ENCODE measurements around the gene NOTCH2NLA.
"Not testable (repeated sequence)": the region's sequence is repeated elsewhere in the genome, so short reads cannot be mapped to it uniquely, and the experiment has no call there.

NOTCH2NLA gene

DNA sequence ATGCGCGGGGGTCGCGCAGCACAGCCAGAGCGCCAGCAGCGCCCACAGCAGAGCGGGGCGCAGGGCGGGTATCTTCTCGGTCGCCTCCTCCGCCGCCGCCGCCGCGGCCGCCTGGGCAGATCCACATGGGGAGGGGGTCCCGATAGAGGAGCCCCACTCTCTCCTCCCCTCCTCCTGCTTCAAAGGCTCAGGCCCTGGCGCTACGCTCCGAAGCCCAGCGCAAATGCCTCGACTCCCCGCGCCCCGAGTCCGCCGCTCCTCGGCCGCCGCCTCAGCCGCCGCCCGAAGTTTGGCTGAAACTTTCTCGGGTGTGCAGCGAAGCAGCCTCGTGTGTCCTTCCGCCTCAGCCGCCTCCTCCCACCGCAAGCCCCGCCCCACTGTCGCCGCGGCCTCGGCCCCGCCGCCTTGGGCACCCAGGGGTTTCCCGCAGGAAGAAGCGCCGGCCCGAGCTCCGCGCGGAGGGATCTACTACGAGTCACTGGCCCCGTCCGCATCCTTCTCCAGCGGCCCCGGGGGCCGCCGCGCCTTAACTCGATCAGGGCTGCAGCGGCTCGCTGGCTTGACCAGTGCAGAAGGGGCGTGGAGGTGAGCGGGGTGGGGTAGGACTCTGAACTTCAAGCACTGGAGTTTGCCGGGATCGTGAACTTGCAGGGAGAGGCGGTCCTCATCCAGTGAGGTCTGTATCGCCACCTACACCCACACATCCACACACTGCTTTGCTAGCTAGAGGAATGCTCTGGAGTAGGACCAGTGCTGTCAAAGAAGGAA is at the start of gene NOTCH2NLA:
TSS of gene NOTCH2NLA (minus strand) at position 312 of the 768 bp plus-strand sequence. CDS start 39,684 bp downstream, outside the sequence.
- DNase-seq, result not testable (repeated sequence)

DNA sequence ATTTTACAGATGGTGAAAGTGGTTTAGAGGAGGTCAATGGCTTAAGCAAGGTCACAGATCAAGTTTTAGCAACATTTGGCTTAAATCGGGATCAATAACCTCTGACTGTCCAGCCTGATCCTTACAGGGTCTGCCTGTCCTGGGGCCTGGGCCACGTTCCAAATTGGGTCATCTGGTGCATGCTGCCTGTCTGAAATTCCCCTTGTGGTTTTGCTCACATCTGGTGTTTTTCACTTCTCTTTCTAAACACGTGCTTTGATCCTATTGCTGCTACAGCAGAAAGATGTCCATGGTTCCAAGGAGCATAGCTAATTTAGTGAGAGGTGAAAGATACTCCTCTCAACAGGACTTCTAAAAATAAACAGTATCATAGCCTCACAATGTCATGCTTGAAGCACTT is 49.5 kb upstream of the NOTCH2NLA start:
- not testable (repeated sequence) for DNase-seq

DNA sequence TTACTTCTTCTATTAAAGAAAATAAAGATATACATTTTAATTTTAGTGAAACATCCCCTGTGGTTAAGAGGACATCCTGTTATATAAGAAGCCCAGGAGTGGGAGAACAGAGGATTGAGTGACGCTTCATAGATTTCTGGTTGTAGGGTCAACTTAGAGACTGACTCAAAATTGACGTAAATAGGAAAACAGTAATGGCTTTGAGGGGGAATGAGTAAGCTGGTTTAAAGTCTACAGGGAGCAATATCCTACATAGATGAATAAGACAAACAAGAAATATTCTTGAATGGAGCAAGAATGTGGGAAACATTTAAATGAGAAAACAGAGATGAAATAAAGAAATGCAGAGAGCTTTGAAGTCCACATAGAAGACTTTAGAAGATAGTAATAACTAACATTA is 48.3 kb upstream of the NOTCH2NLA start:
- not testable (repeated sequence) for DNase-seq

DNA sequence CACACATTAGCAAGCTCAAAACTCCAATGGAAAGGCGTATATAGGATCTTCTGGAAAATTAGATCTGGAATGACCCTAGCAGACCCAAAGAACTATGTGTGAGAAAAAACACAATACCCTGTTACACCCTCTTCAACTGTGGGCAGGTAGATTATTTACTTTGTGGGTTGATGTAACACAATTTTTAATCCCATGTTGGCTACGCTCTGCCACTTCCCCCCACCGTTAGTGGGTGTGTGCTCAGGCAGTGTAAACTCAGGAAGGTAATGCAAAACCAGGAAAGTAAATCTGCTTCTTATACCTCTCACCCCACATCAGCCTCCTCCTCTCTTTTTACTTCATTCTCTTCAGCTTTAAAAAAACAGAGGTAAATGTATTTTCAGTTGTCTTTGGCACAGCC is 45.3 kb upstream of the NOTCH2NLA start:
- DNase-seq, result not testable (repeated sequence)

DNA sequence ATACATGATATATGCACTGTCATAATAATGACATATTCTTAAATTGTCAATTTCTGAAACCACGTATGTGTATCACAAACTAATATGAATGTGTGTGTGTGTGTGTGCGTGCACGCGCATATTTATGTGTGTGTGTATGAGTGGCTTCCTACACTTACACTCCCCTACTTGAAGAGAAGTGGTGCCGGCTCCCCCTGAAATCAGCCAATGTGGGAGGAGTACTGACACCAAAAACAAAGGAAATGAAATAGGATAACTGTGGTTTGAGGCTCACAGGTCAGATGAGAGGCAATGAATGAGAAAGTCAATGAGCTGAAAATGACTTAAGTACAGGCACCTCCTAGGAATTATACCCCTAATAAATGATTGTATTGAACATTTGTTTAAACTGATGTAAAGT is 44.4 kb upstream of the NOTCH2NLA start:
- not testable (repeated sequence) for DNase-seq

DNA sequence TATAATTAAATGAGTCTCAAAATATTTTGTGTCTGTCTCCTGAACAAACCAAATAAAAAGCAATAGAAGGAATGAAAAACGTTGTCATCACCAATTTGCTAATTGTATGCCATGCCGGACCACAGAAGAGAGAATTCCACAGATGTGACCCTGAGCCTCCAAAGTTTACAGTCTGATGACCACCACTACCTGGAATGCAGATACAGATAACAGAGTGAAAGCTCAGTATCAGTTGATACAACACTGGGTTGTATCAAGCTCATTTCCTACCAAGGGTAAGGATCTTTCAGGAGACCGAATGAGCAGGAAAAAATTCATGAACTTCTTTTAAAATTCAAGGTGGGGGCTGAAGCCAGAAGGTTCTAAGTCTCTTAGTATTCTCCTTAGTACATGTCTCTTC is 43.9 kb upstream of the NOTCH2NLA start:
- DNase-seq, result not testable (repeated sequence)

DNA sequence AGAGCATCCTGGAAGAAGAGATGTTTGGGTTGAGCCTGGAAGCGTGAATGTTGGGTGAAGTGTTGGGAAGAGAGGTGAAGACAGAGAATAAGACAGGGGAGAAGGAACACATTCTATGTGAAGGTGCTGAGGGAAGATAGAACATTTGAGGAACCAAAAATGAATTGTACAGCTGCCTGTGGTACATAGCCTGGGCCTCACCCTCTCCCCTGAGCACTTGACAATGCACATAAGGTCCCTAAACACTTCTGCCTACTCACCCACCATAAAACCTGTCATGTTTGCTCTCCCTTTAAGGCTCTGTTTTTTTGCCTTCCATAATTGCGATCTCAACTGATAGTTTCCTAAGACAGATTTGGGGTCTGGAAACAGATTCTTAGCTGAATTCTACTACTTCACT is 43.2 kb upstream of the NOTCH2NLA start:
- DNase-seq, result not testable (repeated sequence)

DNA sequence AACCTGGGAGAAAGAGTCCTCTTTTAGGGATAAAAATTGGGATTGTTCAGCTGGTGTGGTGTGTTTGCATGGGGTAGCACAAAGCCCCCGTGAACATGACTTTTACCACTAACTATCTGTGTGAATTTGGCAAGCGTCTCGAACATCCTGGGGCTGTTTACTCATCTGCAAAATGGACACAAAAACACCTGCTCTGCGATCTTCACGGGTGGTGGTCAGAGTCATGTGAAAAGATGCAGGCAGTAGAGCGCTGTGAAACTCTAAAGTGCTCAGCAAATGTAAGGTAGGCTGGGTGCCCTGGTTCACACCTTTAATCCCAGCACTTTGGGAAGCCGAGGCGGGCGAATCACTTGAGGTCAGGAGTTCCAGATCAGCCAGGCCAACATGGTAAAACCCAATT is 41.3 kb upstream of the NOTCH2NLA start:
- not testable (repeated sequence) for DNase-seq

DNA sequence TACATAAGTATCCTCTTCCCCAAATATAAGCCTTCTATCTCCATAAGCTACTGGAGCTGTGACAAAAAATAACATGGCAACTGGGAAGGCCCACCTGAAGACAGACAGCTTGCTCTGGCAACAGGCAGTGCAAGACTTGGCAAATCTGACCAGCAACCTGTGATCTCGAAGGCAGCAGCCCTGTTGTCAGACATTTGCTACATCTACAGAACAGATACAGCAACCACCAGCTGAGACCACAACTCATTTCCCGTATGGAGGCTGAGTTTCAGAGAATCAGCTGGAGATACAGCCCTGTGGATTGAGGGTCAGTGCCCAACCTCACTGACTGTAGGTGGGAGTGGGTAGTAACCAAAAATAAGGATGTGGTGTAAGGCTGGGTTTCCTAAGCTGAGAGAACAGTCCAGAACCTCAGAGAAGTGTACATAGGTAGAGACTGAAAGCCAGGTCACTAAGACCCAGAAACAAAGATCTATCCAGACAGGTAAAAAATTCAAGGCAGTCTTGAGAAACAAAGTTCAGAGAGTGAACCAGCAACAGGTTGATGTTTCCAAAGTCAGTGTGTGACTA is 37.4 kb upstream of the NOTCH2NLA start:
- DNase-seq, result not testable (repeated sequence)

DNA sequence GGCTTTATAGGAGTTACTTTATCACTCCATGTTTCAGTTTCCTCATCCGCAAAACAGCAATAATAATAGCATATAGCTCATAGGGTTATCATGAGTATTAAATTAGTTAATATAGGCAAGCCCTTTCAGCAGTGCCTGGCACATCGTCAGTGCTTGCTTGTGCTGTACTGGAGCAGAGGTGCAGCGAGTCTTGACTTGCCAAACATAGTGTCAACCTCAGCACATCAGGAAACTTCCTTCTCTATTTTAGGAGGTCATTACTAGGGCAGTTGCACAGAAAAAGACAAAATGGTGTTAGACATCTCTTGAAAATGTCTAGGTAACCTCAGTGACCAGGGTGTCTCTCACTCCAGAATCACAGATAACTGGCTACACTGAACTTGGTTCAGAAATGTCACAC is 35.9 kb upstream of the NOTCH2NLA start:
- not testable (repeated sequence) for DNase-seq

DNA sequence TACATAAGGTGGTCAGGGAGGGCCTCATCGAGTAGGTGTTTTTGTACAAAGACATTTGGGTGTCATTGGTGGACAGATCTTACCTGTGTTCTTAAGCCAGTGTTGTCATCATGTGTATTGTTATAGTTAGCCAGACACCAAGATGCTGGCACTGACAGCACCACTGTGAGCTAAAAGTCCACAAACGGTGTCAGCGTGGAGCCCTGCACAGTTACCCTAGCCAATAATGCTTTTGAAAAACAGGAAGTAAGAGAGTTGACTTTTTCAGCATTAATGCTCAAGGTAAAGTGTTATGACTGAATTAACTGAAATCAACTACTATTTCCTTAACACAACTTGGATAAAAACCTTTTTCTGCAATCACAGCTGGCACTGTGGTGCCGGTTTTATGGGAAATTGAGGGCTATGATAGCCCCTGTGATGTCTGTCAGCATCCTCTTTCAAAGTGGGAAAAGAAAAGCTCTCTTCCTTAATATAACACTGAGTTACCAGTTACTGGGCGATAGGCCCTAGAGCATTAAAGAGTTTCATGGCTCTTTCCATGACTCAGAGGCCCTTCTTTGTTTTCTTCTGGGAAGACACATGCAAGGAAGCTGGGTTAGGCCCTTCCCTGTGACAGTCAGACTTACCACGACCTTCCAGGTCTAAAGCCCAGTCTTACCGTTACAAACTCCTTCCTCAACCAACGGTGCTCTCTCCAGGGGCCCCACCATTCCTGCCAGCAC is 31.3 kb upstream of the NOTCH2NLA start:
- DNase-seq, result not testable (repeated sequence)

DNA sequence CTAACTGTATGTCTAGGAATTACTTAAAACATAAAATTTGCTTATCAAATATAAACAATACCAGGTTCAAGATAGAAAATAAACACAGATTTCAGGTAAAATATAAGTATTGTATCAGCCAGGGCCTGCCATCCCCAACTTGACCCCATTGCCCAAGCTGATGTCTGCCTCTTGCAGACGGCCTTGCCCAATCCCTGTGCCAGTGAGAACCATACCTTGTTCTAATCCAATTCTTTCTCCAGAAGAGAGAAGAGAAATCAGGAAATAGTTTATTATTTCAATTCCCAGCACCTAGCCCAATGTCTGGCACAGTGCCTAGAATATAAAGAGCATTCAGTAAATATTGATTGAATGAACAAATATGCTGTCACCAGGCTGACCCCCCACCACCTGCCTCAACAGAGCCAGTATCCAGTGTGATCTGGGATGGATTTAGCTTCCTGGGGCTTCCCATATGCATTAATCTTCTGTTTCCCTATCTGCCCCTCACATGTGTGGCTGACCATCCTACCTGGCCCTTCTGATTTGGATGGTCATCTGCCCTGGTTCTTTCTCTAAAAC is 29.3 kb upstream of the NOTCH2NLA start:
- not testable (repeated sequence) for DNase-seq

DNA sequence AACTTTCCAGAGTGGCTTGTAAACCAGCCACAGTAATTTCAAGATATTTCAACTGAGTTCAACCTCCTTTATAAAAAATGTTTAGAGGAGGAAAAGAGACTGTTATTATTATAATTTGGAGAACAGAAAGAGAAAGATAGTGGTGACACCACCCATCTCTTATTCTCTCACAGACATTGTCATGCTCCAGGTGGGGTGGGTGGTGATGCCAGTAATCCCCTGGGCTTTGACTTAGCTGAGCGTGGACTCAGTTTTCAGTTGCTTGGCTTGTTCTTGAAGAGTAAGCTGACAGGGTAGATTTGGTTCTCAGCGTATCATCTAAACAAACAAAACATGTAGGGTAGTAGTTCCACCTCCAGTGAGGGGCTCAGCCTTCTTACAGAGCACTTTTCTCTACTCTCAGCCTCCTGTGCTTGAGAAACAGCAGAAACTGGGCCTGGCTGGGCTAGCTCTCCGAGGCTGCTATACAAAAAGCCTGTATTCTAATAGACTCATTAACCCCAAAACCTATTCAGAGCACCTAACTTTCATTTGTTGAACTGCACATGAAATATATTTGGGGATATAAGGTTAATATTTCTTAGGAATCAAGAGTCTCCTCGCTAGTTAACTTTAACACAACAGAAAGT is 25.9 kb upstream of the NOTCH2NLA start:
- not testable (repeated sequence) for DNase-seq

DNA sequence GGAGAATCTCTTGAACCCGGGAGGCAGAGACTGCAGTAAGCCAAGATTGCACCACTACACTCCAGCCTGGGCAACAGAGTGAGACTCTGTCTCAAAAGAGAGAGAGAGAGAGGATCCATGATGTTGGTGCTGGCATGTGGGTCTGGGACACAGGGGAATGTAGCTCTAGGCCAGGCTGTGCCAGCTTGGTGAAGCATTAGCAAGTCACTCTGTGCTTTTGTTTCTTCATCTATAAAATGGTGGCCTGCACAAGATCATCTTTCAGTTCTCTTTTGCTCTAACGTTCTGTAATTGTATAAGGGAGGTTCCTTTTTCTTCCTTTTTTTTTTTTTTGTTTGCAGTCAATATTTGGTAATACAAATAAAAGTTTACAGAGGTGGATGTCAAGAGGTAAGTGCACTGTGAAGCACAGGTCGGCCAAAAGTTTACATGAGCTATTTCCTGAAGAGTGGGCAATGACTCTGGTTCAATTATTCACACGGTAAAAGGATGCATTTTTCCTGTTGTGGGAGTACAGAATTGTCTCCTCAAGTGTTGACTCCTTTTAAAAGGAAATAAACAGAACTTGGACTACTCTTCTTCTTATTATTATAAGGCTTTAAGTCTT is 24.5 kb upstream of the NOTCH2NLA start:
- DNase-seq, result not testable (repeated sequence)

DNA sequence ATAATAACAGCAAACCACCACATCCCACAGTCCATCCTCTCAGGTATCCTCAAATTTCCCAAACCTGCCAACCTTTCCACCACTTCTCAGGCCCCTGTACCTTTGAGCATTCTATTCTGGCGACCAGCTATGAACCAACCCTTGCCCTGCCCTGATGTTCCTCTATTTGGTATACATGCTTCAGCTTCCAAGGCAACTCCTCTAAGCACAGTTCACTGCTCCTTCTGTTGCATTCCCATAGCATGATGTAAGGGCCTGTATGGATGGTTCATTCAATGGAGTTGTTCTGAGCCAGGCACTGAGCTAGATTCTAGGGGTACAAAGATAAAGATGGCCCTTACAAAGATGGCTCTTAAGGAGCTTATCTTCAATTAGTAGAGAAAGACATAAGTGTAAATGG is 22.7 kb upstream of the NOTCH2NLA start:
- not testable (repeated sequence) for DNase-seq

DNA sequence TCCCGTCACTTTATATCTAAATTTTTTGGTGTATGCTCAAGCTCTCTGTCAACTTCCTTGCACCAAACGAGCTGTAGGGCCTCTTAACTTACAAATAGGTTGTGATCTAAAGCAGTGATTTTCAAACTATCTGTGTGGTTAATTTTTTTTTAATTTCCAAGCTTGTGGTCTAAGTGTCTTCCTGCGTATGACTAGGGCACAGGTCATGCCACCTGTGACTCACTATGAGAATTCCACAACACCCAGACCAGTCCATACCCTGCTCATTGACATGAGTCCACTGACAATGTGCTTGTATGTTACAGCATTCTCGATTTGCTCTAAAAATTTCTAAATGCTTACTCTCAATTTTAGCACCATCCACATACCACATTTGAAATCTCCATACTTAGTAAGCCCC is 19.8 kb upstream of the NOTCH2NLA start:
- not testable (repeated sequence) for DNase-seq

DNA sequence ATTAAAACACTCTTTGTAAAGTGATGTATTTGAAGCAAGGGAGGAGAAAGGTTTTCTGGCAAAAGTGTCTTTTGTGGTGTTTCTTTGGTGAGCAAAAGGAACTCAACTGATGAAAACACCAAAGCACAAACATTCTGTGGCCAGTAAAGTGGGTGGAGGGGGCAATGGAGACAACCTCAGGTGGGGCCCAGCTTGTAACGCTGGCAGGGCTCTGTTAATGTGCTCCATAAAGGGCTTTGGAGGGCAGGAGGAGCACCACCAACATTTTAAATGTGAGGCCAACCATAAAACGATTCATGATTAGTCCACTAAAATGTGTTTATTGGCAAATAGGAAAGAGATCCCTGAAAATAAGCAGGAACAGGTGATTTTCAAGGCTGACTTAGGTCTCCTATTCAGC is 7.8 kb upstream of the NOTCH2NLA start:
- DNase-seq, result not testable (repeated sequence)

DNA sequence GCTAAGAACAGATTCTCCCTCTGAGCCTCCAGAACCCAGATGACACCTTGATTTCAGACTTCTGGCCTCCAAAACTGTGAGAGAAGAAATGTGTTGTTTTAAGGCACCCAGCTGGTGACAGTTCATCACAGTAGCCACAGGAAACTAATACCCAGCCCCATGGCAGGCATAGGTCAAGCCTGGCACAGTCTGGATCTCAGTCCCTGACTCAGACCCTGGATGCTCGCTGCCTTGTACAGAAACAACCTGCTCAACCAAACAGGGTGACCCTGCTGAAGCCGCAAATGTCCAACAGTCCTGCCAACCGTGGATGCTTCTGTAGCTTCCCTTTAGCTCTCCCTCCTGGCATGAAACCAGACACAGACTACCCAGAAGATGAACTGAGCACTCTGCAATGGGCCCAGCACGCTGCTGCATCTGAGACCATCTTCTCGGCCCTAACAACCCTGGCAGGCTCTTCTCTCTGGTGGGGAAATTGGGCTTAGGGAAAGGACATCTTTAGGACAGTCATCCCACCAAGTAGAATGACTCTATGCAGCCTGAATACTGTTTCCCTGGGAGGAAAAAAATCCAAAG is 7.3 kb upstream of the NOTCH2NLA start:
- not testable (repeated sequence) for DNase-seq

DNA sequence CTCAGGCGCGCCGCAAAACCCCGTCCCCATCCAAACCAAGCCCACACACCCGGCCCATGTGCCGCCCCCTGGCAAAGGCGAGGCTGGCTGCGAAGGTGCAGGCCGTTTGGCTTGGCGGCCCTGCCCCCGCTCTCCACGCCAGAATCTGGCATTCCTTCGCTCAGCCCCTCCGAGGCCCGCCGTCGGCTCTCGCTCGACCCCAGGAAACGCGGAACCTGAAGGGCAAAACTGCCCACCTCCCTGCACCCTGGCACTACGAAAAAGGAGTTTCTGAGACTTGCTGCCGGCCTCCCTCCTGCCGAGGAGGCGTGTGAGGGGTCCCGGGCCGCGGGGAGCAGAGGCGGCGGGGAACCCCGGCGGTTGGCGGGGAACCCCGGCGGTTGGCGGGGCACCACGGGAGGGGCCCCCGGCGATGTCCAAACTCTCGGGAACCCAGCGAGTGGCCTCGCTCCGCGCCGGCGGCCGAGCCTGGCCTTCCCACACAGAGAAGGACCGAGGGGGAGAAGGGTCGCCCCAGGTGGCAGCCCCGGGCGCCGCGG is 608 bp downstream of the NOTCH2NLA start:
- DNase-seq, result not testable (repeated sequence)

DNA sequence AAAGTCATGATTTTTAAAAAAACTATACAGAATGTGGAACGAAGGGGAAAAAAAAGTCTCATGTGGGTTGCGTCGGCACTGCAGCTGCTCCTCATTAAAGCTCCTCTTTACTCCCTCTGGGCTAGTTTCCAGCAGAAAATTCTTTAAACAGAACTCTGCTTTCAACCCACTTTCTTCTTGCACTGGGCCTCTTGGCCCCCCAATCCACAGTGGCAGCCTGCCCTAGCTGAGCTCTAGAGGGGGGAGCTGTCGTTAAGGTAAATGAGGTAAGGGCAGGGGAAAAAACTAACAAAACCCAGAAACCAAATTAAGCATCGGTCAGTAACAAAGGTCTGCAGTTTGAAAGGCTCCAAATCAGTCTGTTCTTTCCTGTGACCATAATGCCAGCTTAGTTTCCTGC is 54.3 kb downstream of the NOTCH2NLA start:
- not testable (repeated sequence) for DNase-seq

DNA sequence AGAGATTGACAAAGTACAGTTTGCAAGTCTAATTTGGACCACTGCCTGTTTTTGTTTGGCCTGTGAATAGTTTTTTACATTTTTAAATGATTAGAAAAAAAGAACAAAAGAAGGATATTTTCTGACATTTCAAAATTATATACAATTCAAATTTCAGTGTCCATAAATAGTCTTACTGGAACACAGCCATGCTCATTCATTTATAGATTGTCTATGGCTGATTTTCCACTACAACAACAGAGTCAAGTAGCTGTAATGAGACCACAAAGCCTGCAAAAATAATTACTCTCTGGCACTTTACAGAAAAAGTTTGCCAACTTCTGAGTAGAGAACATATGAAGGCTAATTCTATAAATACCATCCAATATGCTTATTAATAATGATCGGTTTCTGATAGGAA is 61.1 kb downstream of the NOTCH2NLA start:
- DNase-seq, result not testable (repeated sequence)

DNA sequence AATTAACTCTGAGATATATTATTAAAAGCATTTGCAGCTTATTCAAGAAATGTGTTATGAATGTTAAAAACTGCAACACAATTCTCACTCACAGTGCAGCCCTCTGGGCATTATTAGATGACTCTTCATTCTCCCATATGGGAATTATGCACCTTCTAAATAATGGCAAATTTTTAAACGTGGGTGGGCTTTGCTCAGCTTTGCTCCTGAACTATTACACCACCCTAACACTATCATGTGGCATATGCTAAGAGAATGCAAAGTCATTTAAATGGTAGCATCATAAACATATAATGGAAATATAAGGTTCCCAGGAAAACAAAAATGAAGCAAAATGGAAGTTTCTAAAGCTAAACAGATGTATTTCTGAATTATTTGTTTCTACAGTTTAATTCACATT is 61.5 kb downstream of the NOTCH2NLA start:
- DNase-seq, result not testable (repeated sequence)
